Hepatocyte (in vitro differentiated cells): Measurements from ENCODE around the gene CAST. TPM values are rescaled to one million over a fixed set of nuclear protein-coding genes. Genes with fewer than 3 reads are reported as not detected.

Experiments
- DNase-seq: peaks from one replicate; pipeline ENCODE4 v3.0.0-alpha.2; 2016; ENCODE audit warnings: low spot score
- H2AFZ ChIP-seq: fragments of 200-600 bp; sonication (generic); 2 replicates; pipeline ENCODE4 v1.6.0; 2016; ENCODE audit warnings: antibody characterized with exemption, mild to moderate bottlenecking
- H3K27ac ChIP-seq: fragments of 200-600 bp; sonication (generic); 2 replicates; pipeline ENCODE4 v1.5.1; 2016; ENCODE audit warnings: mild to moderate bottlenecking
- H3K27me3 ChIP-seq: fragments of 200-600 bp; sonication (generic); 2 replicates; pipeline ENCODE4 v1.6.1; 2016
- H3K36me3 ChIP-seq: fragments of 200-600 bp; sonication (generic); replicated peaks from 2 replicates; pipeline ENCODE4 v1.5.1; 2016; ENCODE audit warnings: low read depth; ENCODE audit not compliant: insufficient read depth
- H3K4me1 ChIP-seq: fragments of 200-600 bp; sonication (generic); 2 replicates; pipeline ENCODE4 v1.5.1; 2016; ENCODE audit warnings: mild to moderate bottlenecking, moderate library complexity; ENCODE audit not compliant: insufficient read depth
- H3K4me2 ChIP-seq: fragments of 200-600 bp; sonication (generic); 2 replicates; pipeline ENCODE4 v1.6.0; 2016
- H3K4me3 ChIP-seq: fragments of 200-600 bp; sonication (generic); 2 replicates; pipeline ENCODE4 v1.5.1; 2016; ENCODE audit warnings: mild to moderate bottlenecking
- H3K79me2 ChIP-seq: fragments of 200-600 bp; sonication (generic); 2 replicates; pipeline ENCODE4 v1.6.0; 2017; ENCODE audit warnings: mild to moderate bottlenecking
- H3K9me2 ChIP-seq: fragments of 200-600 bp; sonication (generic); replicated peaks from 2 replicates; pipeline ENCODE4 v1.6.0; 2017; ENCODE audit warnings: mild to moderate bottlenecking; ENCODE audit not compliant: insufficient read depth
- H3K9me3 ChIP-seq: fragments of 200-600 bp; sonication (generic); 2 replicates; pipeline ENCODE4 v1.5.1; 2016; ENCODE audit warnings: low read depth, mild to moderate bottlenecking
- H4K20me1 ChIP-seq: fragments of 200-600 bp; sonication (generic); 2 replicates; pipeline ENCODE4 v1.6.0; 2016; ENCODE audit warnings: mild to moderate bottlenecking; ENCODE audit not compliant: insufficient read depth, poor library complexity, severe bottlenecking
- EZH2 ChIP-seq: fragments of 200-600 bp; sonication (generic); IDR thresholded peaks from 2 replicates; pipeline ENCODE4 v1.6.1; 2016; ENCODE audit warnings: antibody characterized with exemption, mild to moderate bottlenecking, borderline replicate concordance
- EZH2phosphoT487 ChIP-seq: fragments of 200-600 bp; sonication (generic); IDR thresholded peaks from one replicate; pipeline ENCODE4 v1.6.1; 2018; ENCODE audit warnings: antibody characterized with exemption, mild to moderate bottlenecking, low read depth, moderate library complexity; ENCODE audit not compliant: unreplicated experiment, severe bottlenecking
- WGBS: methylation state at CpG from one replicate; pipeline ENCODE4 v1.1.6; 2016; ENCODE audit warnings: low lambda C conversion rate; ENCODE audit errors: missing lambda C conversion rate; 5-methylcytosine and 5-hydroxymethylcytosine counted together
- polyA plus RNA-seq: library from polyadenylated mRNA; unstranded; fragments of >200 nt; fragmentation: Nextera tagmentation; extraction: Ambion mirVana; gene quantifications from 2 replicates; pipeline ENCODE4 v1.2.1, GENCODE V29; 2016
- total RNA-seq: library from RNA; depleted of rRNA; stranded (reverse); fragments of >200 nt; gene quantifications from 2 replicates; pipeline ENCODE4 v1.2.3, GENCODE V29; 2014
- TF ChIP-seq, protein P1 (sequence below): fragments of 200-600 bp; sonication (generic); IDR thresholded peaks from 2 replicates; pipeline ENCODE4 v1.5.1; 2016; ENCODE audit warnings: antibody characterized with exemption, mild to moderate bottlenecking; ENCODE audit not compliant: poor library complexity

CAST gene
- total and polyA plus RNA-seq, 2 experiments from 2014 or later: 140 to 177 TPM

DNA sequence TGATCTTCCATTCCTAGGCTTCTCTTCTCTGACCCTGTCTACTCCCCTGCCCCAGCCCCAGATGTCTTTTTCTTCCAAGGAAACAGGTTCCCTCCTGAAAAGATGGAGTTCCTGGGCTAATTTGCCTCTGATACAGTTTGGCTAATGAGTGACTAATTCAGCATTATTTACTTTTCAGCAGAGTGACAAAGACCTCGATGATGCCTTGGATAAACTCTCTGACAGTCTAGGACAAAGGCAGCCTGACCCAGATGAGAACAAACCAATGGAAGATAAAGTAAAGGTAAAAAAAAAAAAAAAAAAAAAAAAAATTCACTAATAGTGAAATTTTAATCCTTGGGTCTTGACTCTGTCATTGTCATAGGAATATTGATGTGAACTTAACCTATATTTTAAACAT, 102.9 kb downstream of the CAST start:
- no peak for DNase-seq
- Histone ChIP-seq H3K4me2 (no peak overlapping the region), H3K36me3 (no peaks in the 10 kb centered on the region), H3K27me3 (no peaks in the 10 kb centered on the region), H3K4me1 (no peaks in the 10 kb centered on the region), H2AFZ (no peak overlapping the region), H3K27ac (no peak overlapping the region), H3K4me3 (no peak overlapping the region), H3K9me3 (no peaks in the 10 kb centered on the region), H3K9me2 (no peaks in the 10 kb centered on the region), H3K79me2 (no peaks in the 10 kb centered on the region), H4K20me1 (no peaks in the 10 kb centered on the region)
- 31% methylated on average over 1 of the region's 1 CpG for WGBS
- TF ChIP-seq, protein P1, sequence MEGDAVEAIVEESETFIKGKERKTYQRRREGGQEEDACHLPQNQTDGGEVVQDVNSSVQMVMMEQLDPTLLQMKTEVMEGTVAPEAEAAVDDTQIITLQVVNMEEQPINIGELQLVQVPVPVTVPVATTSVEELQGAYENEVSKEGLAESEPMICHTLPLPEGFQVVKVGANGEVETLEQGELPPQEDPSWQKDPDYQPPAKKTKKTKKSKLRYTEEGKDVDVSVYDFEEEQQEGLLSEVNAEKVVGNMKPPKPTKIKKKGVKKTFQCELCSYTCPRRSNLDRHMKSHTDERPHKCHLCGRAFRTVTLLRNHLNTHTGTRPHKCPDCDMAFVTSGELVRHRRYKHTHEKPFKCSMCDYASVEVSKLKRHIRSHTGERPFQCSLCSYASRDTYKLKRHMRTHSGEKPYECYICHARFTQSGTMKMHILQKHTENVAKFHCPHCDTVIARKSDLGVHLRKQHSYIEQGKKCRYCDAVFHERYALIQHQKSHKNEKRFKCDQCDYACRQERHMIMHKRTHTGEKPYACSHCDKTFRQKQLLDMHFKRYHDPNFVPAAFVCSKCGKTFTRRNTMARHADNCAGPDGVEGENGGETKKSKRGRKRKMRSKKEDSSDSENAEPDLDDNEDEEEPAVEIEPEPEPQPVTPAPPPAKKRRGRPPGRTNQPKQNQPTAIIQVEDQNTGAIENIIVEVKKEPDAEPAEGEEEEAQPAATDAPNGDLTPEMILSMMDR: no peak
- no peak for TF ChIP-seq EZH2

GRCh38 chr5:96768708-96769251, 106.6 kb downstream of the CAST start:
- Histone ChIP-seq H3K36me3 (no peaks in the 10 kb centered on the region), H3K79me2 (no peaks in the 10 kb centered on the region), H3K4me1 (no peaks in the 10 kb centered on the region), H4K20me1 (no peaks in the 10 kb centered on the region), H3K9me2 (no peaks in the 10 kb centered on the region), H3K4me2 (no peak overlapping the region), H3K27ac (no peak overlapping the region), H3K27me3 (no peaks in the 10 kb centered on the region), H2AFZ (no peak overlapping the region), H3K4me3 (no peak overlapping the region), H3K9me3 (no peaks in the 10 kb centered on the region)
- 83% methylated on average over 4 of the region's 4 CpGs for WGBS
- TF ChIP-seq EZH2: no peak
- TF ChIP-seq, protein P1: no peak
- TF ChIP-seq EZH2phosphoT487: no peak
- no peak for DNase-seq

- no peaks in the 10 kb centered on the region for H3K9me3 ChIP-seq
- no peak overlapping the region for H2AFZ ChIP-seq
- no peak overlapping the region for H3K4me3 ChIP-seq
- no peak overlapping the region for H3K4me2 ChIP-seq
- H3K9me2 ChIP-seq: no peaks in the 10 kb centered on the region
- H3K27ac ChIP-seq: no peak overlapping the region
- DNase-seq: no peak
- no peaks in the 10 kb centered on the region for H3K27me3 ChIP-seq
- TF ChIP-seq, protein P1: no peak
- TF ChIP-seq EZH2phosphoT487 (no peak), EZH2 (no peak)
- 87% methylated on average over 1 of the region's 1 CpG for WGBS
- no peaks in the 10 kb centered on the region for H3K4me1 ChIP-seq
- H3K79me2 ChIP-seq: no peaks in the 10 kb centered on the region
- H3K36me3 ChIP-seq: no peaks in the 10 kb centered on the region
- no peaks in the 10 kb centered on the region for H4K20me1 ChIP-seq
Observed at GRCh38 chr5:96771395-96771794, 109.2 kb downstream of the CAST start.

DNA sequence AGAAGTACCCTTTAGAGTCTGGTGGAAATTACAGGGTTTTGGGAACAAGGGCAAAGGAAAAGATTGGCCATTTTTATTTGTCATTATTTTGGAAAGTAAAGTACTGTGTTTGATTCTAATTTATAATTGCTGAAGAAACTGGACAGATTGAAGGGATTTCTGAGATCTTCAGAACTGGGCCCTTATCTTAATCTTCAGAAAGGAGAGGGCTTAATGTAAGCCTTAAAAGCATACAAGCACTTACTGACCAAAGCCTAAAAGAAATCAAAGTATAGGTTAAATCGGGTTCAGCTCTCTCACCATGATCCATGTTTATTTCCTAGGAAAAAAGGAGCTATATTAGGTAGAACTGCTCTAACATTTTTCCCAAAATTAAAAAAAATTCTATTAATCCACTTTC, 109.9 kb downstream of the CAST start:
- no peaks in the 10 kb centered on the region for H3K9me3 ChIP-seq
- H3K27me3 ChIP-seq: no peaks in the 10 kb centered on the region
- no peak overlapping the region for H3K4me2 ChIP-seq
- H3K9me2 ChIP-seq: no peaks in the 10 kb centered on the region
- no peaks in the 10 kb centered on the region for H4K20me1 ChIP-seq
- no peak overlapping the region for H3K27ac ChIP-seq
- H2AFZ ChIP-seq: no peak overlapping the region
- no peak for DNase-seq
- H3K36me3 ChIP-seq: no peaks in the 10 kb centered on the region
- 27% methylated on average over 1 of the region's 1 CpG for WGBS
- H3K4me1 ChIP-seq: no peaks in the 10 kb centered on the region
- no peak overlapping the region for H3K4me3 ChIP-seq
- TF ChIP-seq, protein P1: no peak
- no peak for TF ChIP-seq EZH2phosphoT487
- TF ChIP-seq EZH2: no peak
- H3K79me2 ChIP-seq: no peaks in the 10 kb centered on the region
